GM18526 (cell line): Measurements from ENCODE around the gene NKX2-3.

ENCODE experiments used
- POLR2A ChIP-seq: IDR thresholded peaks from 3 replicates; pipeline ENCODE4 v1.6.1; 2011; ENCODE audit not compliant: insufficient read length; ENCODE audit errors: extremely low read depth

Gene NKX2-3

GRCh38 chr10:99522470-99523250, 10.1 kb upstream of the NKX2-3 start:
- no peak for TF ChIP-seq POLR2A

GRCh38 chr10:99523251-99523773, 9.4 kb upstream of the NKX2-3 start:
- TF ChIP-seq POLR2A = no peak

GRCh38 chr10:99524050-99524666, 8.6 kb upstream of the NKX2-3 start:
- no peak for TF ChIP-seq POLR2A

- no peak for TF ChIP-seq POLR2A
Measured at GRCh38 chr10:99524736-99525380, 7.9 kb upstream of the NKX2-3 start.

GRCh38 chr10:99525897-99526296, 6.8 kb upstream of the NKX2-3 start:
- TF ChIP-seq POLR2A = no peak

GRCh38 chr10:99526861-99527504, 5.8 kb upstream of the NKX2-3 start:
- TF ChIP-seq POLR2A = no peak

- no peak for TF ChIP-seq POLR2A
Measured at GRCh38 chr10:99527526-99528493, 4.9 kb upstream of the NKX2-3 start.

- TF ChIP-seq POLR2A = no peak
Measured at GRCh38 chr10:99528494-99529441, 4.0 kb upstream of the NKX2-3 start.

GRCh38 chr10:99529591-99530107, 3.1 kb upstream of the NKX2-3 start:
- no peak for TF ChIP-seq POLR2A

- TF ChIP-seq POLR2A = no peak
Measured at GRCh38 chr10:99530108-99531025, 2.4 kb upstream of the NKX2-3 start.

GRCh38 chr10:99531026-99531695, 1.6 kb upstream of the NKX2-3 start:
- no peak for TF ChIP-seq POLR2A
